ENCODE measurements around the gene NPFFR1. TPM values are rescaled to one million over a fixed set of nuclear protein-coding genes. Genes with fewer than 3 reads are reported as not detected.

NPFFR1 gene
- total and polyA plus RNA-seq, 2 experiments from 2014 or later, result 0.03 to 0.05 TPM

- no peak for TF ChIP-seq ZNF462 (CRISPR knock-in tag; IDR thresholded peaks at IDR 0.05)
- no peak for TF ChIP-seq ZNF114 (CRISPR knock-in tag; IDR thresholded peaks at IDR 0.05)
- TF ChIP-seq ZNF331 (CRISPR knock-in tag; IDR thresholded peaks at IDR 0.05; ENCODE audit: low read depth), result no peak
- no peak for TF ChIP-seq CTCF (conservative IDR thresholded peaks at IDR 0.05; ENCODE audit: low read depth in 2 of 2)
Observed at GRCh38 chr10:70320751-70321150, 36.9 kb upstream of the NPFFR1 start (continued).

GRCh38 chr10:70319824-70320223 lies 36.0 kb upstream of the NPFFR1 start:
- ATAC-seq (no peak), DNase-seq (ENCODE audit: low spot score) (no peak)
- TF ChIP-seq NANOG (IDR thresholded peaks at IDR 0.05; ENCODE audit: borderline replicate concordance) (no peak), ZNF462 (CRISPR knock-in tag; IDR thresholded peaks at IDR 0.05) (no peak), JUNB (IDR thresholded peaks at IDR 0.05; ENCODE audit: unreplicated experiment) (no peak), STAT1 (IDR thresholded peaks at IDR 0.05; ENCODE audit: unreplicated experiment) (no peak)
- H3K27me3 Mint-ChIP-seq (ENCODE audit: insufficient read depth, low read depth, poor library complexity), result peaks cover 3% of the 10 kb centered on the region
- no peak overlapping the region for H3K4me3 Mint-ChIP-seq
- Histone ChIP-seq H3K4me2 (no peak overlapping the region), H3K4me3 (no peak overlapping the region), H3K4me1 (ENCODE audit: insufficient read depth) (peaks cover 9% of the 10 kb centered on the region; the same call in 1 of the 2 replicates), H2AFZ (no peak overlapping the region), H3K9me2 (ENCODE audit: insufficient read depth) (no peaks in the 10 kb centered on the region), H3K36me3 (ENCODE audit: insufficient read depth) (no peaks in the 10 kb centered on the region), H3F3A (replicated peaks; ENCODE audit: low read depth) (no peaks in the 10 kb centered on the region), H3K79me2 (replicated peaks; ENCODE audit: insufficient read depth) (no peaks in the 10 kb centered on the region), H3K27ac (ENCODE audit: low read depth) (no peak overlapping the region), H4K20me1 (replicated peaks; ENCODE audit: insufficient read depth) (no peaks in the 10 kb centered on the region; the same call in 1 of the 2 replicates), H3K27me3 (ENCODE audit: insufficient read depth) (no peaks in the 10 kb centered on the region)
- peaks cover 11% of the 10 kb centered on the region for H3K4me1 Mint-ChIP-seq
- no peaks in the 10 kb centered on the region; the same call in 2 of the 3 replicates for H3K9me3 Mint-ChIP-seq
- H3K36me3 Mint-ChIP-seq (ENCODE audit: low read depth), result 0 out of 3 replicates have a peak, but pooled peaks cover 6% of the 10 kb centered on the region
- no peak overlapping the region for H3K27ac Mint-ChIP-seq
